ENCODE measurements around the gene PCSK4. TPM values are rescaled to one million over a fixed set of nuclear protein-coding genes. Genes with fewer than 3 reads are reported as not detected.

The PCSK4 gene
- total RNA-seq, 1 experiment from 2014 or later, result 7.2 TPM

- no TSS peak for BruUV-seq (replicated peaks)
- CTCF ChIA-PET, result no interaction called here
- Histone ChIP-seq H3K9me3 (ENCODE audit: low read depth, low read length, poor library complexity, severe bottlenecking) (no peaks in the 10 kb centered on the region), H3K4me1 (ENCODE audit: insufficient read depth, low read length, poor library complexity, severe bottlenecking) (peaks cover 18% of the 10 kb centered on the region), H3K27me3 (replicated peaks; ENCODE audit: insufficient read depth, low read depth, low read length, poor library complexity) (no peaks in the 10 kb centered on the region), H3K27ac (ENCODE audit: low read depth, low read length, poor library complexity, severe bottlenecking) (no peak overlapping the region), H3K4me3 (ENCODE audit: low read depth, low read length, poor library complexity, severe bottlenecking) (no peak overlapping the region), H3K36me3 (ENCODE audit: insufficient read depth, low read length, poor library complexity, severe bottlenecking) (no peaks in the 10 kb centered on the region)
- POLR2A ChIA-PET (ENCODE audit: low non-redundant PET), result no interaction called here
- intact Hi-C loops (cut with micrococcal nuclease; ENCODE audit: unreplicated experiment), result no loop called here
- DNase-seq (ENCODE audit: low spot score), result no peak
- TF ChIP-seq EZH2 (IDR thresholded peaks at IDR 0.05; ENCODE audit: borderline replicate concordance, low read depth, low read length, poor library complexity, severe bottlenecking) (no peak), CTCF (conservative IDR thresholded peaks at IDR 0.05; ENCODE audit: low read depth, low read length) (no peak)
These were observed 14.0 kb upstream of the PCSK4 start for GRCh38 chr19:1503925-1504773.

- Histone ChIP-seq H3K4me1 (ENCODE audit: insufficient read depth, low read length, poor library complexity, severe bottlenecking) (peaks cover 18% of the 10 kb centered on the region), H3K36me3 (ENCODE audit: insufficient read depth, low read length, poor library complexity, severe bottlenecking) (no peaks in the 10 kb centered on the region), H3K9me3 (ENCODE audit: low read depth, low read length, poor library complexity, severe bottlenecking) (no peaks in the 10 kb centered on the region), H3K4me3 (ENCODE audit: low read depth, low read length, poor library complexity, severe bottlenecking) (peak overlapping the region; percentile 40), H3K27ac (ENCODE audit: low read depth, low read length, poor library complexity, severe bottlenecking) (peak overlapping the region; percentile 41), H3K27me3 (replicated peaks; ENCODE audit: insufficient read depth, low read depth, low read length, poor library complexity) (no peaks in the 10 kb centered on the region)
- CTCF ChIA-PET, result interaction anchor here (0.7 kb wide), 1 partner anchor 319 kb away, joined by 5 read pairs; no protein-coding TSS in a partner anchor
- BruUV-seq (replicated peaks), result no TSS peak
- POLR2A ChIA-PET (ENCODE audit: low non-redundant PET), result no interaction called here
- DNase-seq (ENCODE audit: low spot score), result peak; percentile 84
- TF ChIP-seq EZH2 (IDR thresholded peaks at IDR 0.05; ENCODE audit: borderline replicate concordance, low read depth, low read length, poor library complexity, severe bottlenecking), result no peak
- peak; percentile 93 for TF ChIP-seq CTCF (conservative IDR thresholded peaks at IDR 0.05; ENCODE audit: low read depth, low read length)
- intact Hi-C loops (cut with micrococcal nuclease; ENCODE audit: unreplicated experiment), result no loop called here
These were observed 13.2 kb upstream of the PCSK4 start for GRCh38 chr19:1503089-1503924.

- CTCF ChIA-PET, result interaction anchor here (0.7 kb wide), 1 partner anchor 320 kb away, joined by 5 read pairs; no protein-coding TSS in a partner anchor
- H3K4me1 ChIP-seq (ENCODE audit: insufficient read depth, low read length, poor library complexity, severe bottlenecking), result peaks cover 18% of the 10 kb centered on the region
These were observed 12.4 kb upstream of the PCSK4 start for GRCh38 chr19:1502433-1503088.

More at GRCh38 chr19:1502433-1503088, 12.4 kb upstream of the PCSK4 start:
- no peaks in the 10 kb centered on the region for H3K27me3 ChIP-seq (replicated peaks; ENCODE audit: insufficient read depth, low read depth, low read length, poor library complexity)
- peak overlapping the region; percentile 40 for H3K4me3 ChIP-seq (ENCODE audit: low read depth, low read length, poor library complexity, severe bottlenecking)
- TF ChIP-seq CTCF (conservative IDR thresholded peaks at IDR 0.05; ENCODE audit: low read depth, low read length), result no peak
- no peak for TF ChIP-seq EZH2 (IDR thresholded peaks at IDR 0.05; ENCODE audit: borderline replicate concordance, low read depth, low read length, poor library complexity, severe bottlenecking)
- H3K9me3 ChIP-seq (ENCODE audit: low read depth, low read length, poor library complexity, severe bottlenecking), result no peaks in the 10 kb centered on the region
- intact Hi-C loops (cut with micrococcal nuclease; ENCODE audit: unreplicated experiment), result no loop called here
- DNase-seq (ENCODE audit: low spot score), result no peak
- H3K27ac ChIP-seq (ENCODE audit: low read depth, low read length, poor library complexity, severe bottlenecking), result no peak overlapping the region
- POLR2A ChIA-PET (ENCODE audit: low non-redundant PET), result no interaction called here
- no peaks in the 10 kb centered on the region for H3K36me3 ChIP-seq (ENCODE audit: insufficient read depth, low read length, poor library complexity, severe bottlenecking)
- no TSS peak for BruUV-seq (replicated peaks)
